ENCODE data around the gene UBTD1.
"Not testable (repeated sequence)": the region's sequence is repeated elsewhere in the genome, so short reads cannot be mapped to it uniquely, and the experiment has no call there.

UBTD1 gene

GRCh38 chr10:97540669-97541500, 42.2 kb downstream of the UBTD1 start:
- DNase-seq, result no peak

- peak; percentile 23 for DNase-seq
Observed at GRCh38 chr10:97542169-97543024, 43.7 kb downstream of the UBTD1 start.

- DNase-seq, result peak; percentile 14
Observed at GRCh38 chr10:97543025-97543546, 44.4 kb downstream of the UBTD1 start.

- no peak for DNase-seq
Observed at GRCh38 chr10:97546456-97547270, 47.9 kb downstream of the UBTD1 start.

GRCh38 chr10:97547271-97547600, 48.5 kb downstream of the UBTD1 start:
- no peak for DNase-seq

- no peak for DNase-seq
Observed at GRCh38 chr10:97547962-97548361, 49.2 kb downstream of the UBTD1 start.

- DNase-seq, result no peak
Observed at GRCh38 chr10:97548828-97549455, 50.2 kb downstream of the UBTD1 start.

GRCh38 chr10:97549587-97550322, 51.0 kb downstream of the UBTD1 start:
- no peak for DNase-seq

GRCh38 chr10:97550336-97551149, 51.8 kb downstream of the UBTD1 start:
- no peak for DNase-seq

- no peak for DNase-seq
Observed at GRCh38 chr10:97551271-97551670, 52.5 kb downstream of the UBTD1 start.

GRCh38 chr10:97553575-97554031, 54.9 kb downstream of the UBTD1 start:
- peak; percentile 57 for DNase-seq

- DNase-seq, result not testable (repeated sequence)
Observed at GRCh38 chr10:97554336-97554735, 55.6 kb downstream of the UBTD1 start.

- DNase-seq, result not testable (repeated sequence)
Observed at GRCh38 chr10:97555541-97555940, 56.8 kb downstream of the UBTD1 start.

GRCh38 chr10:97560731-97561381, 62.1 kb downstream of the UBTD1 start:
- not testable (repeated sequence) for DNase-seq

- not testable (repeated sequence) for DNase-seq
Observed at GRCh38 chr10:97561386-97562077, 62.8 kb downstream of the UBTD1 start.

- DNase-seq, result not testable (repeated sequence)
Observed at GRCh38 chr10:97562329-97562728, 63.6 kb downstream of the UBTD1 start.

- DNase-seq, result no peak
Observed at GRCh38 chr10:97563337-97563736, 64.6 kb downstream of the UBTD1 start.

GRCh38 chr10:97564776-97565175, 66.1 kb downstream of the UBTD1 start:
- no peak for DNase-seq

GRCh38 chr10:97566336-97566996, 67.7 kb downstream of the UBTD1 start:
- DNase-seq, result no peak
